Ovary (tissue), 9 donors: ENCODE data around the gene CLCN5. TPM values are rescaled to one million over a fixed set of nuclear protein-coding genes. Genes with fewer than 3 reads are reported as not detected.
A peak's percentile ranks its signal among the peaks of the same experiment; 100 is the strongest.

ENCODE experiments used
- DNase-seq, 5 donors: peaks; one replicate each; pipeline ENCODE4 v3.0.0-alpha.2; 2019 to 2020
- H3K27ac ChIP-seq, 2 donors: fragments of 200-600 bp; one replicate each; pipeline versions ENCODE4 v1.5.1 to v1.8.0; 2019 to 2022
- H3K27me3 ChIP-seq: fragments of 200-600 bp; one replicate; pipeline ENCODE4 v1.8.0; 2022
- H3K36me3 ChIP-seq: fragments of 200-600 bp; sonication (generic); one replicate; pipeline ENCODE4 v1.5.1; 2019
- H3K4me1 ChIP-seq: one replicate; pipeline ENCODE4 v1.8.1; 2013; ENCODE audit warnings: mild to moderate bottlenecking, moderate library complexity; ENCODE audit not compliant: insufficient read depth
- H3K4me3 ChIP-seq: fragments of 200-600 bp; sonication (generic); one replicate; pipeline ENCODE4 v1.5.1; 2017
- H3K9me3 ChIP-seq, 2 donors: fragments of 200-600 bp in 1 of 2; sonication (generic) in 1 of 2; one replicate each; pipeline versions ENCODE4 v1.5.1 to v1.8.1; 2013 to 2019; ENCODE audit warnings: mild to moderate bottlenecking in 1 of 2, moderate library complexity in 1 of 2
- CTCF ChIP-seq, 3 donors: fragments of 450-650 bp in 2 of 3; fragments of 200-600 bp in 1 of 3; IDR thresholded peaks; one replicate each; pipeline versions ENCODE4 v1.5.1 to v1.8.0; 2016 to 2022; ENCODE audit warnings: antibody characterized with exemption in 3 of 3, mild to moderate bottlenecking in 1 of 3
- EP300 ChIP-seq: sonication (generic); formaldehyde crosslinking; IDR thresholded peaks from one replicate; pipeline ENCODE4 v1.6.1; 2017; ENCODE audit warnings: antibody characterized with exemption
- POLR2A ChIP-seq: fragments of 450-650 bp; IDR thresholded peaks from one replicate; pipeline ENCODE4 v1.6.1; 2017; ENCODE audit warnings: antibody characterized with exemption, mild to moderate bottlenecking, moderate library complexity
- WGBS, 3 donors: extraction: QIAGEN DNeasy Blood & Tissue Kit in 1 of 3; methylation state at CpG; one replicate each; pipeline versions ENCODE4 v1.1.5 to v1.1.7; 2013 to 2017; 5-methylcytosine and 5-hydroxymethylcytosine counted together
- intact Hi-C, 4 donors: fragments of 100-400 bp; cut with DNase I; formaldehyde crosslinking; loops; one replicate each; pipeline versions ENCODE4 v1.11.0 to v1.15.1; 2022 to 2023
- microRNA counts: library from miRNA; unstranded; fragments of <30 nt; microRNA quantifications from one replicate; lab custom pipeline; 2016
- microRNA-seq, 3 donors: library from miRNA; unstranded; fragments of <30 nt; microRNA quantifications; one replicate each; pipeline versions ENCODE4 to v1.2.0, GENCODE V29; 2019 to 2020
- polyA plus RNA-seq, 2 donors: library from polyadenylated mRNA; stranded (reverse); fragments of 200-250 nt in 1 of 2; fragments of 350-450 nt in 1 of 2; fragmentation: Illumina TruSeq in 1 of 2; extraction: RNeasy Lipid Tissue Mini Kit (QIAGEN cat#74804) in 1 of 2; gene quantifications; one replicate each; pipeline ENCODE4 v1.2.3, GENCODE V29; 2013 to 2014
- small RNA-seq: library from RNA; depleted of rRNA; stranded (forward); fragments of <200 nt; gene quantifications from one replicate; pipeline ENCODE3, GENCODE V24; 2016
- total RNA-seq, 7 donors: library from RNA; depleted of rRNA in 2 of 7; stranded (reverse); fragments of >200 nt in 2 of 7; fragmentation: NEBNext Ultra II Directional in 3 of 7; extraction: Animal tissue kit (Norgen Biotek cat#: 25700) in 3 of 7; gene quantifications; one replicate each; pipeline versions ENCODE4 v1.1.0 to v1.2.4, GENCODE V29; 2016 to 2023
- donor health status: DM: no; HTN: no; CAD: no; lungs with moderate emphysema.
- donor health status: DM: no; HTN: no; CAD: no.
- donor health status: Bipolar disorder and iron deficiency.
- donor health status: DM: yes; HTN: yes; CAD: no.
- donor health status: DM: no; HTN: no; CAD: no.
- donor health status: DM: yes; HTN: yes; CAD: no.

The CLCN5 gene
- total and polyA plus RNA-seq, 9 donors: 1.4 to 26.5 (median 16.2) TPM

- TF ChIP-seq EP300: no peak
- TF ChIP-seq CTCF (IDR thresholded peaks at IDR 0.05): no peak
- no peak for TF ChIP-seq POLR2A
- H3K4me1 ChIP-seq: no peaks in the 10 kb centered on the region
- 68 to 78% (median 72%) methylated on average over 1 of the region's 1 CpG for WGBS, 3 donors
- peaks cover 3% of the 10 kb centered on the region for H3K27me3 ChIP-seq
- H3K9me3 ChIP-seq: no peaks in the 10 kb centered on the region
- no peak for DNase-seq
- no peaks in the 10 kb centered on the region for H3K36me3 ChIP-seq
- H3K27ac ChIP-seq: no peak overlapping the region
- no peak overlapping the region for H3K4me3 ChIP-seq
- intact Hi-C loops: no loop called here
Observed at GRCh38 chrX:50125480-50125879, 203.1 kb downstream of the CLCN5 start.

GRCh38 chrX:50147972-50148371 lies 225.6 kb downstream of the CLCN5 start:
- H3K4me1 ChIP-seq: no peaks in the 10 kb centered on the region
- 61 to 68% (median 62%) methylated on average over 7 of the region's 7 CpGs for WGBS, 3 donors
- TF ChIP-seq EP300 (no peak), POLR2A (no peak), CTCF (IDR thresholded peaks at IDR 0.05) (no peak)
- no peak for DNase-seq
- no peaks in the 10 kb centered on the region for H3K36me3 ChIP-seq
- no peak overlapping the region for H3K4me3 ChIP-seq
- no peaks in the 10 kb centered on the region for H3K27me3 ChIP-seq
- H3K27ac ChIP-seq: no peak overlapping the region
- intact Hi-C loops: no loop called here
- no peaks in the 10 kb centered on the region for H3K9me3 ChIP-seq

MicroRNAs within 50 kb of the gene (microRNA counts, 767-probe panel; counts per million panel counts)
- microRNA hsa-miR-188-3p (lab: Ali Mortazavi, UCI) (1,082 counts per million, percentile 79 among the panel's probes with 10 or more counts), microRNA hsa-miR-188-5p (lab: Ali Mortazavi, UCI) (530 counts per million, percentile 78 among the panel's probes with 10 or more counts), microRNA hsa-miR-362-3p (lab: Ali Mortazavi, UCI) (530 counts per million, percentile 78 among the panel's probes with 10 or more counts), microRNA hsa-miR-362-5p (lab: Ali Mortazavi, UCI) (4,637 counts per million, percentile 93 among the panel's probes with 10 or more counts), microRNA hsa-miR-500a-5p+hsa-miR-501-5p (lab: Ali Mortazavi, UCI) (3,842 counts per million, percentile 89 among the panel's probes with 10 or more counts), microRNA hsa-miR-500b (lab: Ali Mortazavi, UCI) (530 counts per million, percentile 78 among the panel's probes with 10 or more counts), microRNA hsa-miR-501-3p (lab: Ali Mortazavi, UCI) (530 counts per million, percentile 78 among the panel's probes with 10 or more counts), microRNA hsa-miR-502-3p (lab: Ali Mortazavi, UCI) (530 counts per million, percentile 78 among the panel's probes with 10 or more counts), microRNA hsa-miR-502-5p (lab: Ali Mortazavi, UCI) (530 counts per million, percentile 78 among the panel's probes with 10 or more counts), microRNA hsa-miR-532-3p (lab: Ali Mortazavi, UCI) (2,362 counts per million, percentile 82 among the panel's probes with 10 or more counts), microRNA hsa-miR-532-5p (lab: Ali Mortazavi, UCI) (4,548 counts per million, percentile 92 among the panel's probes with 10 or more counts), microRNA hsa-miR-660-5p (lab: Ali Mortazavi, UCI) (3,488 counts per million, percentile 87 among the panel's probes with 10 or more counts)

Small RNAs within 50 kb of the gene (microRNA-seq; reads per million reads assigned to microRNA genes)
- gene MIR188: 38.5 to 142 (median 103) reads per million in 3 donors
- gene MIR362: 61.5 to 187 (median 173) reads per million in 3 donors
- gene MIR500A: 6.8 to 26.8 (median 18.9) reads per million in 3 donors
- 0 to 0.54 (median 0.32) reads per million in 3 donors for gene MIR500B
- gene MIR501: 27.2 to 52.8 (median 27.4) reads per million in 3 donors
- 51.1 to 169 (median 81.2) reads per million in 3 donors for gene MIR502
- 1,071 to 1,984 (median 1,684) reads per million in 3 donors for gene MIR532
- gene MIR660: 166 to 1,635 (median 1,061) reads per million in 3 donors

Small RNAs within 50 kb of the gene (small RNA-seq; reads per million reads assigned to genes)
- gene MIR188 (not detected), gene MIR362 (4.1 reads per million, percentile 79 among the genes with 10 or more reads in this experiment), gene MIR500A (33.7 reads per million, percentile 88 among the genes with 10 or more reads in this experiment), gene MIR500B (1.00 reads per million, percentile 57 among the genes with 10 or more reads in this experiment), gene MIR501 (45.0 reads per million, percentile 89 among the genes with 10 or more reads in this experiment), gene MIR502 (0.60 reads per million, percentile 27 among the genes with 10 or more reads in this experiment), gene MIR532 (184 reads per million, percentile 93 among the genes with 10 or more reads in this experiment), gene MIR660 (6.5 reads per million, percentile 81 among the genes with 10 or more reads in this experiment), gene RNU6-421P (not detected)

Other genes starting within 250 kb of the CLCN5 start
- gene PAGE1, start 226.6 kb upstream of the CLCN5 start, total RNA-seq: not detected
- gene PAGE1, start 226.6 kb upstream of the CLCN5 start, polyA plus RNA-seq: not detected
- 1 to 10 TPM in 2 of 7 donors, under 1 TPM in 1, not detected in 4; 0.71 to 9.2 (median 8.7) TPM for gene PAGE4, start 93.3 kb upstream of the CLCN5 start, total RNA-seq
- gene PAGE4, start 93.3 kb upstream of the CLCN5 start, polyA plus RNA-seq: 1 to 10 TPM; 3.0 to 8.0 TPM
- gene USP27X, start 43.1 kb upstream of the CLCN5 start, total RNA-seq: 1 to 10 TPM; 2.4 to 8.4 (median 6.4) TPM
- 10 to 100 TPM in 1 of 2 donors, 1 to 10 TPM in 1; 6.7 to 15.1 TPM for gene USP27X, start 43.1 kb upstream of the CLCN5 start, polyA plus RNA-seq